Mammary epithelial cell (primary cell): ENCODE results near the gene LTA4H.

ENCODE experiments used
- CTCF ChIP-seq, 2 donors: IDR thresholded peaks in 1 of 2; conservative IDR thresholded peaks in 1 of 2; 2 replicates each; pipeline ENCODE4 v1.5.1; 2011 to 2012; ENCODE audit warnings: inconsistent platforms in 2 of 2, low read length in 2 of 2, mild to moderate bottlenecking in 2 of 2, control low read depth in 1 of 2, low read depth in 1 of 2; ENCODE audit not compliant: insufficient read depth in 1 of 2; ENCODE audit errors: extremely low read depth in 1 of 2
- EZH2 ChIP-seq: IDR thresholded peaks from 2 replicates; pipeline ENCODE4 v1.6.1; 2012; ENCODE audit warnings: low read length, inconsistent platforms, borderline replicate concordance

GRCh38 chr12:96033549-96034389 lies 1.6 kb downstream of the LTA4H start:
- TF ChIP-seq CTCF (conservative IDR thresholded peaks at IDR 0.05 in 1 of 2, IDR thresholded peaks at IDR 0.05 in 1 of 2; ENCODE audit: extremely low read depth in 1 of 2, insufficient read depth in 1 of 2, low read depth in 1 of 2, low read length in 2 of 2) (no peak), EZH2 (no peak)
